Stimulated activated CD4-positive, alpha-beta T cell treated with anti-CD3 and anti-CD28 coated beads, Interleukin-15, amount 100 ng/mL, for 24 hours (primary cell): ENCODE data around the gene PRDM2.
"Not testable (repeated sequence)": the region's sequence is repeated elsewhere in the genome, so short reads cannot be mapped to it uniquely, and the experiment has no call there.

ENCODE experiments used
- DNase-seq: peaks from one replicate; pipeline ENCODE4 v3.0.0-alpha.2; 2020

PRDM2 gene, protein sequence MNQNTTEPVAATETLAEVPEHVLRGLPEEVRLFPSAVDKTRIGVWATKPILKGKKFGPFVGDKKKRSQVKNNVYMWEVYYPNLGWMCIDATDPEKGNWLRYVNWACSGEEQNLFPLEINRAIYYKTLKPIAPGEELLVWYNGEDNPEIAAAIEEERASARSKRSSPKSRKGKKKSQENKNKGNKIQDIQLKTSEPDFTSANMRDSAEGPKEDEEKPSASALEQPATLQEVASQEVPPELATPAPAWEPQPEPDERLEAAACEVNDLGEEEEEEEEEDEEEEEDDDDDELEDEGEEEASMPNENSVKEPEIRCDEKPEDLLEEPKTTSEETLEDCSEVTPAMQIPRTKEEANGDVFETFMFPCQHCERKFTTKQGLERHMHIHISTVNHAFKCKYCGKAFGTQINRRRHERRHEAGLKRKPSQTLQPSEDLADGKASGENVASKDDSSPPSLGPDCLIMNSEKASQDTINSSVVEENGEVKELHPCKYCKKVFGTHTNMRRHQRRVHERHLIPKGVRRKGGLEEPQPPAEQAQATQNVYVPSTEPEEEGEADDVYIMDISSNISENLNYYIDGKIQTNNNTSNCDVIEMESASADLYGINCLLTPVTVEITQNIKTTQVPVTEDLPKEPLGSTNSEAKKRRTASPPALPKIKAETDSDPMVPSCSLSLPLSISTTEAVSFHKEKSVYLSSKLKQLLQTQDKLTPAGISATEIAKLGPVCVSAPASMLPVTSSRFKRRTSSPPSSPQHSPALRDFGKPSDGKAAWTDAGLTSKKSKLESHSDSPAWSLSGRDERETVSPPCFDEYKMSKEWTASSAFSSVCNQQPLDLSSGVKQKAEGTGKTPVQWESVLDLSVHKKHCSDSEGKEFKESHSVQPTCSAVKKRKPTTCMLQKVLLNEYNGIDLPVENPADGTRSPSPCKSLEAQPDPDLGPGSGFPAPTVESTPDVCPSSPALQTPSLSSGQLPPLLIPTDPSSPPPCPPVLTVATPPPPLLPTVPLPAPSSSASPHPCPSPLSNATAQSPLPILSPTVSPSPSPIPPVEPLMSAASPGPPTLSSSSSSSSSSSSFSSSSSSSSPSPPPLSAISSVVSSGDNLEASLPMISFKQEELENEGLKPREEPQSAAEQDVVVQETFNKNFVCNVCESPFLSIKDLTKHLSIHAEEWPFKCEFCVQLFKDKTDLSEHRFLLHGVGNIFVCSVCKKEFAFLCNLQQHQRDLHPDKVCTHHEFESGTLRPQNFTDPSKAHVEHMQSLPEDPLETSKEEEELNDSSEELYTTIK (N-terminal part only)

DNA sequence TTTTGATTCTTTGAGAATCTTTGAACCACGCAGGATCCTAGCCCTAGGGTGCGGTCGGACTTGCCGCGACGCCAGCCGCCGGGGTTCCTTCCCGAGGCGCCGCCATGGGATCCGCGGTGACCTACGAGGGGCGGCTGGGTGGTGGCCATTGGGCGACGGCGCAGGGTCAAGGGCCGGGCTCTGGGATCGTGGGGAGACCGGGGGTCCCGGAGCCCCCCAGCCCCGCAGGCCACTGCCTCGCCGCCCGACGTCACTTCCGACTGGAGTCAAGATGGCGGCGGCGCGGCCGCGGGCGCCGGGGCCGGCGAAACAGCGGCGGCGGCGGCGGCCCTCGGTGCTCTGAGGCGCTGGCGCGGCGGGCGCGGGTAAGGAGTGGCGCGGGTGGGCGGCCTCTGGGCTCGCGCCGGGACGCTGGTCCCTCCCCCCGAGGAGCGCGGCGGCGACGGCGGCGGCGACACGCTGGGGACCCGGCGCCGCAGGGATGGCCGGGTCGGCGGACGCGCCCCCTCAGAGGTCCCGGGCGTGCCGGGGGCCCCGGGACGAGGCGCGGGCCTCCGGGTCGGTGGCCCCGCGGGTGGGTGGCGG, at the start of gene PRDM2:
TSS of gene PRDM2 (plus strand) at position 253 of the 585 bp plus-strand sequence. CDS start 15,418 bp downstream, outside the sequence.
- peak; percentile 68 for DNase-seq

DNA sequence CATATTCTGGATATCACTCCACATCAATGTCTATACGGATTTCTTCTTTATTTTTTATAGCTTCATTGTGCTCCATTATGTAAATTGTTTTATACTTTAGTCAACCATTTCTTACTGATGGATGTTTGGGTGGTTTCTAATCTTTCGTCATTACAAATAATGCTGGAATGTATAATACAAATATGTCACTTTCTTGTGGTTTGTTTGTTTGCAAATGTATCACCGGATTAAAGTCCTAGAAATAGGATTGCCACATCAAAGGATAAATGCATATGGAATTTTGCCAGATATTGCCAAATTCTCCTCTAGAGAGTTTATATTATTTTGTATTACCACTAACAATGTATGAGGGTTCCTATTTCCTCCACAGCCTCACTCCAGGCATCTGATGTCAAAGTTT, 48.7 kb upstream of the PRDM2 start:
- DNase-seq: no peak

GRCh38 chr1:13652238-13652637, 47.8 kb upstream of the PRDM2 start:
- DNase-seq: no peak

DNA sequence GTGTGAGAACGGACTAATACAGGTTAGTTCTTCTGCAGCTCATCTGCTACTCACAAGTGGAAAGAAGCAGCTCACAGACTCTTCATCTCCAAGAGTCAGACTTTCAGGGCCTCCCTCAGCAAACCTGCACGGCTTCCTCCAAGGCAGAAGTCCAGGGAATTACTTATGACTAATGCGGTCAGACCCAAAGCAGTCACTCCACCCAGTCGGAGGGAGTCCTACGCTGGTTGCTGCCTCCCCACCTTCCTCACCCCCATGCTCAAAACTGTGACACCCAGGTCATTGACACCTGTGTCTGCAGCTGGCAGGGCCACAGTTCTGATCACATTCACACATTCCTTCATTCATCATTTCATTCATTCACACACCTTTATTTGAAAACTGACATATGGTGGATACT, 38.4 kb upstream of the PRDM2 start:
- no peak for DNase-seq

GRCh38 chr1:13662493-13662892, 37.5 kb upstream of the PRDM2 start:
- DNase-seq: no peak

- DNase-seq: no peak
These were observed 36.0 kb upstream of the PRDM2 start for GRCh38 chr1:13663969-13664368.

DNA sequence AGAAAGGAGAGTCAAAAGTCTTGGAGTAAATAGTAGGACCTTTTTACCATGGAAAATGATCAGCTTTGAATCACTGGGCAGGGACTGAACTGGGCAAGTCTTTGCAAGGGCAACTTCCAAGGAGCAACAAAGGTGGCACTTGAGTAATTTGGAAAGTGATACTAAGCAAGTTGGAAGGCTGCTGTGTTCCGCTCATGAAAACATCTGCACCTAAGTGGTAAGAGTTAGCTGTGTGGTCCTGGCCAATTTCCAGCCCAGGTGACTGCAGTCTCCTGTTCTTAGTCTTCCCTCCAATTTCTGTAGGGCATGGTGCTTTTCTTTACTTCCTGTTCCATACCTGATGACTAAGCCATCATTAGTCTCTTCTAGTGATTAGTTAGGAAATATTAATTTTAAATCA, 35.5 kb upstream of the PRDM2 start:
- peak; percentile 5 for DNase-seq

- DNase-seq: no peak
These were observed 33.7 kb upstream of the PRDM2 start for GRCh38 chr1:13666317-13666716.

DNA sequence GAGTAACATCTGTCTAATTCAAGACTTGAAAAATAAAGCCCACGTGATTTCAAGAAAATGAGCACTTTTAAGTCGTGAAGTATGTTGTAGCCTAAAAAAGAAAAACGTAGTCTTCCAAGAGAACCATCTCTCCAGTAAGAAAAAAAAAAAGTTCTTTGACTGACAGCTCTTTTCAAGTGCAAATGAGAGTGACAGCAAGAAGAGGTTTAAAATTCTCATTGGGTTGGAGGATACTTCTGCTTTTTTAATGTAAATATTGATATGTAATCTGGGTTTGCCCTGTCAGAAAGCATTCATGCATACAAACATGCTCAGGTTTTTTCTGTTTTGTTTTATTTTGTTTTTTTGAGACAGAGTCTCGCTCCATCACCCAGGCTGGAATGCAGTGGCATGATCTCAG, 32.3 kb upstream of the PRDM2 start:
- no peak for DNase-seq

DNA sequence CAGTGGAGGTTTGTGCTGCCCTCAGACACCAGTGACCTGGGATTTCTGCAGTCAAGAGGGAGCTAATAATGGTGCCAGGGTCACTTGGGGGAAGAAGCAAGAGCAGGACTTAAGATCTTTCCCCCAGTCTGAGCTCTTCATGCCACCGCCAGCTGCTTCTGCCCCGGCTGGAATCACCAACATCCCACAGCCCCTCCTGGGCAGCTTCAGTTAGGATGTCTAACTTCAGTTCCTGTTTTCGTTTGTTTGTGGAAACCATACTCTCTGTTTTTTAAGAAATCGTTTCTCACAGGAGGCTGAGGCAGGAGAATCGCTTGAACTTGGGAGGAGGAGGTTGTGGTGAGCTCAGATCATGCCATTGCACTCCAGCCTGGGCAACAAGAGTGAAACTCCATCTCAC, 25.6 kb upstream of the PRDM2 start:
- no peak for DNase-seq

DNA sequence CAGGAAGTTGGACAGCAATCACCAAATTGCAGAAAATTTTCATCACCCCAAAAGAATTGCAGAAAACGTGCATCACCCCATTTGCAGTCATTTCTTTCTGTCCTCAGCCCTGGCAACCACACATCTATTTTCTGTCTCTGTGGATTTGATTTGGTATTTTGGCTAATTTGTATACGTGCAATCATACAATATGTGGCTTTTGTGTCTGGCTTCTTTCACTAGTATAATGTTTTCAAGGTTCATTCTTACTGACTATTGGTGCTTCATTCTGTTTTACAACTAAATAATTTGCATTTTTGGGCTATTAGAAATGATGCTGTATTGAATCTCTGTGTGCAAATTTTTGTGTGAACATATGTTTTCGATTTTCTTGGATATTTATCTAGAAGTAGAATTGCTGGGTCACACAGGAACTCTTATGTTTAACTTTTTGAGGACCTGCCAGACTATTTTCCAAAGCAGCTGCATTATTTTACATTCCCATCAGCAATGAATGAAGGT, 24.8 kb upstream of the PRDM2 start:
- DNase-seq: no peak

GRCh38 chr1:13677896-13678295, 22.1 kb upstream of the PRDM2 start:
- DNase-seq: no peak

DNA sequence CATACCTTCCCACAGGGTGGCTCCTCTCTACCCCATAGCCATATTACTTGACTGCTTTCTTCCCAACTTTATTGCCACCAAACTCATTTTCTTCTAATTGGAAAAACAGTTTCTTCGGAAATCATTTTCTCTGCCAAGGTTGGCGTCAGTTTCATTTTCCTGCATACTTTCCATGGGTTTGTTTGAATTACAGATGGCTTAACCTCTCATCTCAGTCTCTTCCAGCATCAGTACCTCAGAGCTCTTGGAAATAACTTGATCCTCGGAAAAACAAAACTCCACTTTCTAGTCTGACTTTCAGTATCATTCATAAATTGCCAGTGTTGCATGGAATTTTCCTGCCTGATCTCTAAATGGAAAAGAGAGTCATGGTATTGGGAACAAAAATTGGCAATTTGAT, 20.3 kb upstream of the PRDM2 start:
- no peak for DNase-seq

DNA sequence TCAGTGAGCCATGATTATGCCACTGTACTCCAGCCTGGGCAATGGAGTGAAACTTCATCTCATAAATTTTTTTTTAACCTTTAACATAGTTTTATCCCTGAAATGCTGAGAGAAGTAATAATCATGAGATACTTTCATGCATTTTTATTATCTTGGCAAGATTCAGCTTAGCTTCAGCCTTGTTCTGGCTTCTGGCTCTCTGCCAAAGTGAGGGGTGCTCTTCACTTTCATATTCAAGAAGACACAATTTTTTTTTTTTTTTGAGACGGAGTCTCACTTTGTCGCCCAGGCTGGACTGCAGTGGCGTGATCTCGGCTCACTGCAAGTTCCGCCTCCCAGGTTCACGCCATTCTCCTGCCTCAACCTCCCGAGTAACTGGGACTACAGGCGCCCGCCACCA, 19.4 kb upstream of the PRDM2 start:
- DNase-seq: not testable (repeated sequence)

- DNase-seq: no peak
These were observed 18.1 kb upstream of the PRDM2 start for GRCh38 chr1:13681921-13682320.

GRCh38 chr1:13682444-13682843, 17.5 kb upstream of the PRDM2 start:
- DNase-seq: no peak

GRCh38 chr1:13683206-13683605, 16.8 kb upstream of the PRDM2 start:
- DNase-seq: no peak

DNA sequence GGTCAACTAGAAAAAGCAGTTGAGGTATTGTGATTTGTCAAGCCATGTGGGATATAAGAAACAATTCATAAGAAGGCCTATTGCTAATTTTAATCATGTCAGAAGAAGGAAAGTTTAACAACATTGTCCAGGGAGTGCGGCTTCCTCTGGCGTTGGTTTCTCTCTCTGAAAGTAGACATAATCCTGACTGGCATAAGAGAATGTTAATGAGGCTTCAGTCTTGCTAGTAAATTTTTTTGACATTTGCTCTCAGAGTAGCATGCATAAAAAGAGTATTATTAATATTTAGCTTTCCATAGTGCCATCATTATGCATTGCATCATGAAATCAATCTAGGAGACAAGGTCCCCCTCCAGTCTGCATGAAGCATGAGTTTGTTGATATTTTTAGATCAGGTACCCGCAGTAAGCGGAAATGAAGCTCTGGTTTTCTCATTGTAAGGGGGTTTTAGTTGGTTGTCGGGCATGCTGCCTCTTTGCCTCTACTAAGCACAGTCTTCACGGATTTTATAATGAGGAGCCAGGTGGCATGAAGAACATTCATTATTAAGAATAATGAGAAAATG, 12.8 kb upstream of the PRDM2 start:
- DNase-seq: no peak

GRCh38 chr1:13693094-13693493, 6.9 kb upstream of the PRDM2 start:
- DNase-seq: not testable (repeated sequence)

GRCh38 chr1:13694886-13695684, 4.9 kb upstream of the PRDM2 start:
- no peak for DNase-seq

DNA sequence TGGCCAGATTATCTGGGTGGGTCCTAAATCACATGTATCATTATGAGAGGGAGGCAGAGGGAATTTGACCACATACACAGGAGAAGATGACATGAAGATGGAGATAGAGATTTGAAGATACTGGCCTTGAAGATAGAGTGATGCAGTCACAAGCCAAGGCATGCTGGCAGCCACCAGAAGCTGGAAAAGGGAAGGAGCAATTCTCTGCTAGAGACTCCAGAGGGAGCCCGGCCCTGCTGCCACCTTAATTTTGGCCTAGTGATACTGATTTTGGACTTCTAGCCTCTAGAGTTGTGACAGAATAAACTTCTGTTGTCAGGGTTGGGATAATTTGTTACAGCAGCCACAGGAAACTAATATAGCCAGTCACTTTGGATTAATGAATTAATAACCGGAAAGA, 2.2 kb upstream of the PRDM2 start:
- DNase-seq: no peak
